Measurements from ENCODE around the gene FUS.
A peak's percentile ranks its signal among the peaks of the same experiment; 100 is the strongest.
"Not testable (repeated sequence)": the region's sequence is repeated elsewhere in the genome, so short reads cannot be mapped to it uniquely, and the experiment has no call there.

The FUS gene

GRCh38 chr16:31142109-31143010 lies 37.6 kb upstream of the FUS start:
- TF ChIP-seq CTCF (IDR thresholded peaks at IDR 0.05; ENCODE audit: low read length): peak; percentile 86
- TF ChIP-seq EZH2 (IDR thresholded peaks at IDR 0.05; ENCODE audit: borderline replicate concordance, low read length): no peak
- Histone ChIP-seq H3K9me3 (ENCODE audit: low read length) (no peaks in the 10 kb centered on the region), H3K4me1 (ENCODE audit: insufficient read depth, low read length, severe bottlenecking) (peaks cover 10% of the 10 kb centered on the region), H3K79me2 (ENCODE audit: insufficient read depth, low read length) (no peaks in the 10 kb centered on the region), H3K4me3 (ENCODE audit: low read depth, low read length, poor library complexity, severe bottlenecking) (peak overlapping the region; percentile 50), H3K27ac (ENCODE audit: low read depth, low read length, poor library complexity, severe bottlenecking) (no peak overlapping the region), H3K9ac (ENCODE audit: low read length) (peak overlapping the region; percentile 48; the same call in 1 of the 2 replicates), H2AFZ (ENCODE audit: low read length) (0 out of 2 replicates have a peak overlapping the region, but pooled peaks have one; percentile 31), H3F3A (ENCODE audit: insufficient read depth, low read length) (no peaks in the 10 kb centered on the region), H3K27me3 (ENCODE audit: insufficient read depth, low read length) (no peaks in the 10 kb centered on the region), H3K36me3 (ENCODE audit: insufficient read depth, low read length) (no peaks in the 10 kb centered on the region), H3K4me2 (ENCODE audit: low read length) (peak overlapping the region; percentile 61), H4K20me1 (ENCODE audit: insufficient read depth, low read length) (no peaks in the 10 kb centered on the region), H3K9me2 (ENCODE audit: low read depth, low read length) (no peaks in the 10 kb centered on the region)

GRCh38 chr16:31143011-31143693 lies 36.8 kb upstream of the FUS start:
- Histone ChIP-seq H3K9ac (ENCODE audit: low read length) (peak overlapping the region; percentile 48; the same call in 1 of the 2 replicates), H3K9me2 (ENCODE audit: low read depth, low read length) (no peaks in the 10 kb centered on the region), H3K79me2 (ENCODE audit: insufficient read depth, low read length) (no peaks in the 10 kb centered on the region), H2AFZ (ENCODE audit: low read length) (no peak overlapping the region), H3F3A (ENCODE audit: insufficient read depth, low read length) (no peaks in the 10 kb centered on the region), H3K4me3 (ENCODE audit: low read depth, low read length, poor library complexity, severe bottlenecking) (peak overlapping the region; percentile 50), H3K27ac (ENCODE audit: low read depth, low read length, poor library complexity, severe bottlenecking) (no peak overlapping the region), H3K9me3 (ENCODE audit: low read length) (no peaks in the 10 kb centered on the region), H3K27me3 (ENCODE audit: insufficient read depth, low read length) (peaks cover 6% of the 10 kb centered on the region; the same call in 1 of the 2 replicates), H3K4me2 (ENCODE audit: low read length) (peak overlapping the region; percentile 61), H3K4me1 (ENCODE audit: insufficient read depth, low read length, severe bottlenecking) (peaks cover 10% of the 10 kb centered on the region), H4K20me1 (ENCODE audit: insufficient read depth, low read length) (no peaks in the 10 kb centered on the region), H3K36me3 (ENCODE audit: insufficient read depth, low read length) (no peaks in the 10 kb centered on the region)
- TF ChIP-seq CTCF (IDR thresholded peaks at IDR 0.05; ENCODE audit: low read length) (no peak), EZH2 (IDR thresholded peaks at IDR 0.05; ENCODE audit: borderline replicate concordance, low read length) (no peak)

- Histone ChIP-seq H3K36me3 (ENCODE audit: insufficient read depth, low read length) (no peaks in the 10 kb centered on the region), H3K4me2 (ENCODE audit: low read length) (no peak overlapping the region), H3K79me2 (ENCODE audit: insufficient read depth, low read length) (no peaks in the 10 kb centered on the region), H2AFZ (ENCODE audit: low read length) (no peak overlapping the region), H3K4me3 (ENCODE audit: low read depth, low read length, poor library complexity, severe bottlenecking) (no peak overlapping the region), H3K9me3 (ENCODE audit: low read length) (no peaks in the 10 kb centered on the region), H3K9ac (ENCODE audit: low read length) (no peak overlapping the region), H3F3A (ENCODE audit: insufficient read depth, low read length) (no peaks in the 10 kb centered on the region), H3K27ac (ENCODE audit: low read depth, low read length, poor library complexity, severe bottlenecking) (no peak overlapping the region), H3K9me2 (ENCODE audit: low read depth, low read length) (no peaks in the 10 kb centered on the region), H3K4me1 (ENCODE audit: insufficient read depth, low read length, severe bottlenecking) (peaks cover 10% of the 10 kb centered on the region), H4K20me1 (ENCODE audit: insufficient read depth, low read length) (no peaks in the 10 kb centered on the region), H3K27me3 (ENCODE audit: insufficient read depth, low read length) (peaks cover 6% of the 10 kb centered on the region; the same call in 1 of the 2 replicates)
- TF ChIP-seq CTCF (IDR thresholded peaks at IDR 0.05; ENCODE audit: low read length): no peak
- no peak for TF ChIP-seq EZH2 (IDR thresholded peaks at IDR 0.05; ENCODE audit: borderline replicate concordance, low read length)
Measured at GRCh38 chr16:31143694-31144148, 36.2 kb upstream of the FUS start.

GRCh38 chr16:31144418-31144817 lies 35.5 kb upstream of the FUS start:
- not testable (repeated sequence) for H3K27ac ChIP-seq (ENCODE audit: low read depth, low read length, poor library complexity, severe bottlenecking); H4K20me1 ChIP-seq (ENCODE audit: insufficient read depth, low read length); H3K4me3 ChIP-seq (ENCODE audit: low read depth, low read length, poor library complexity, severe bottlenecking); H2AFZ ChIP-seq (ENCODE audit: low read length); H3K9me3 ChIP-seq (ENCODE audit: low read length); H3K79me2 ChIP-seq (ENCODE audit: insufficient read depth, low read length); H3K9me2 ChIP-seq (ENCODE audit: low read depth, low read length); H3K4me2 ChIP-seq (ENCODE audit: low read length); H3F3A ChIP-seq (ENCODE audit: insufficient read depth, low read length); H3K9ac ChIP-seq (ENCODE audit: low read length); H3K4me1 ChIP-seq (ENCODE audit: insufficient read depth, low read length, severe bottlenecking); H3K36me3 ChIP-seq (ENCODE audit: insufficient read depth, low read length); H3K27me3 ChIP-seq (ENCODE audit: insufficient read depth, low read length)

Measured in OCI-LY1 (cell line).